Endodermal cell (in vitro differentiated cells): ENCODE data around the gene MTHFD2L. TPM values are rescaled to one million over a fixed set of nuclear protein-coding genes. Genes with fewer than 3 reads are reported as not detected.
A peak's percentile ranks its signal among the peaks of the same experiment; 100 is the strongest.

Source experiments
- DNase-seq: peaks from one replicate; pipeline ENCODE4 v3.0.0-alpha.2; 2017
- H3K27ac ChIP-seq: 2 replicates; pipeline ENCODE4 v1.5.1; 2013; ENCODE audit warnings: mild to moderate bottlenecking, low read depth, low read length, moderate library complexity
- H3K27me3 ChIP-seq: 2 replicates; pipeline ENCODE4 v1.6.1; 2013; ENCODE audit warnings: mild to moderate bottlenecking, low read length, moderate library complexity; ENCODE audit not compliant: insufficient read depth, control insufficient read depth, poor library complexity, severe bottlenecking
- H3K36me3 ChIP-seq: 2 replicates; pipeline ENCODE4 v1.7.0; 2013; ENCODE audit warnings: mild to moderate bottlenecking, low read length, moderate library complexity; ENCODE audit not compliant: control insufficient read depth, insufficient read depth
- H3K4me1 ChIP-seq: one replicate; pipeline ENCODE4 v1.7.0; 2013; ENCODE audit warnings: low read length; ENCODE audit not compliant: control insufficient read depth, insufficient read depth
- H3K4me3 ChIP-seq: 2 replicates; pipeline ENCODE4 v1.5.1; 2013; ENCODE audit warnings: mild to moderate bottlenecking, low read length, moderate library complexity
- H3K9ac ChIP-seq: 2 replicates; pipeline ENCODE4 v1.6.1; 2013; ENCODE audit warnings: mild to moderate bottlenecking, low read length, moderate library complexity; ENCODE audit not compliant: poor library complexity, severe bottlenecking; ENCODE audit errors: extremely low read depth
- H3K9me3 ChIP-seq: 2 replicates; pipeline ENCODE4 v1.6.1; 2013; ENCODE audit warnings: mild to moderate bottlenecking, low read length, moderate library complexity; ENCODE audit not compliant: control insufficient read depth
- H3K27ac Mint-ChIP-seq: 2 replicates; pipeline ENCODE4 v1.8.0; 2020; ENCODE audit warnings: mixed read lengths
- H3K27me3 Mint-ChIP-seq: 2 replicates; pipeline ENCODE4 v1.8.0; 2021; ENCODE audit warnings: mild to moderate bottlenecking, mixed read lengths; ENCODE audit not compliant: insufficient read depth
- H3K36me3 Mint-ChIP-seq: 2 replicates; pipeline ENCODE4 v1.8.0; 2020; ENCODE audit warnings: low read depth, mixed read lengths
- H3K4me1 Mint-ChIP-seq: 2 replicates; pipeline ENCODE4 v1.8.0; 2020; ENCODE audit warnings: mixed read lengths
- H3K4me3 Mint-ChIP-seq: 2 replicates; pipeline ENCODE4 v1.8.0; 2020; ENCODE audit warnings: mild to moderate bottlenecking, moderate library complexity, mixed read lengths
- H3K9me3 Mint-ChIP-seq: 2 replicates; pipeline ENCODE4 v1.8.0; 2020; ENCODE audit warnings: mild to moderate bottlenecking, mixed read lengths
- WGBS, 2 experiments: methylation state at CpG; one replicate each; pipeline versions ENCODE4 v1.1.5 to v1.1.7; 2013; ENCODE audit warnings: missing lambda C conversion rate in 2 of 2, mixed read lengths in 1 of 2; ENCODE audit not compliant: insufficient coverage in 1 of 2, insufficient read length in 1 of 2; 5-methylcytosine and 5-hydroxymethylcytosine counted together
- total RNA-seq, 2 donors: library from RNA; stranded (reverse); fragmentation: NEBNext Ultra II Directional in 1 of 2; extraction: Animal tissue kit (Norgen Biotek cat#: 25700) in 1 of 2; gene quantifications; 2 replicates in 1 of 2; 3 replicates in 1 of 2; pipeline ENCODE4 v1.2.1, GENCODE V29; 2021
- TF ChIP-seq, protein P1 (sequence below): fragments of 200-600 bp; sonication (generic); conservative IDR thresholded peaks from 2 replicates; pipeline ENCODE4 v1.5.0; 2021; ENCODE audit warnings: antibody characterized with exemption, mild to moderate bottlenecking

The MTHFD2L gene
- total RNA-seq, 2 donors from 2014 or later, result 10.4 to 11.5 TPM

DNA sequence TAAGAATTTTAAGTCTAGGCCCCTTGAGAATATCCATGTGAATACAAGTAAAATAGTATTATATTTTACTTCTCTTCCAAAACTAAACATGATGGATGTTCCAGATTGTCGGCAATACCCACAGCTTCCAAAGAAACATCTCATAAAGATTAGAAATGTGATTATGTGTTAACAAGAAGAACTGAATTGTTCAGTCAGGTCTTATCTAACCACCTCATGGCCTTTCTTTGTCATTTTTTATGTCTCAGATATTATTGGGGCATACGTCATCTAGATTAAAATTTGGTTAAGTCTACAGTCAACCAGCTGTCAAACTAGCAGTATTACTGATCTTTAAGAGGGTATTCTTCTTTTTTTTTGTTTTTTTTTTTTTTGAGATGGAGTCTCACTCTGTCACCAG is 160.4 kb downstream of the MTHFD2L start:
- Histone ChIP-seq H3K36me3 (no peaks in the 10 kb centered on the region), H3K9ac (no peak overlapping the region), H3K9me3 (no peaks in the 10 kb centered on the region), H3K4me1 (peaks cover 3% of the 10 kb centered on the region), H3K4me3 (no peak overlapping the region), H3K27me3 (peaks cover 4% of the 10 kb centered on the region), H3K27ac (no peak overlapping the region)
- Mint-ChIP-seq H3K27me3 (no peaks in the 10 kb centered on the region), H3K9me3 (no peaks in the 10 kb centered on the region), H3K4me3 (no peak overlapping the region), H3K36me3 (no peaks in the 10 kb centered on the region), H3K27ac (no peak overlapping the region), H3K4me1 (peaks cover 8% of the 10 kb centered on the region)
- DNase-seq, result no peak
- TF ChIP-seq, protein P1, sequence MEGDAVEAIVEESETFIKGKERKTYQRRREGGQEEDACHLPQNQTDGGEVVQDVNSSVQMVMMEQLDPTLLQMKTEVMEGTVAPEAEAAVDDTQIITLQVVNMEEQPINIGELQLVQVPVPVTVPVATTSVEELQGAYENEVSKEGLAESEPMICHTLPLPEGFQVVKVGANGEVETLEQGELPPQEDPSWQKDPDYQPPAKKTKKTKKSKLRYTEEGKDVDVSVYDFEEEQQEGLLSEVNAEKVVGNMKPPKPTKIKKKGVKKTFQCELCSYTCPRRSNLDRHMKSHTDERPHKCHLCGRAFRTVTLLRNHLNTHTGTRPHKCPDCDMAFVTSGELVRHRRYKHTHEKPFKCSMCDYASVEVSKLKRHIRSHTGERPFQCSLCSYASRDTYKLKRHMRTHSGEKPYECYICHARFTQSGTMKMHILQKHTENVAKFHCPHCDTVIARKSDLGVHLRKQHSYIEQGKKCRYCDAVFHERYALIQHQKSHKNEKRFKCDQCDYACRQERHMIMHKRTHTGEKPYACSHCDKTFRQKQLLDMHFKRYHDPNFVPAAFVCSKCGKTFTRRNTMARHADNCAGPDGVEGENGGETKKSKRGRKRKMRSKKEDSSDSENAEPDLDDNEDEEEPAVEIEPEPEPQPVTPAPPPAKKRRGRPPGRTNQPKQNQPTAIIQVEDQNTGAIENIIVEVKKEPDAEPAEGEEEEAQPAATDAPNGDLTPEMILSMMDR, result no peak
- 100% methylated on average over 1 of the region's 2 CpGs; no CpG with 5 or more reads in 1 of the 2 experiments for WGBS, 2 experiments

DNA sequence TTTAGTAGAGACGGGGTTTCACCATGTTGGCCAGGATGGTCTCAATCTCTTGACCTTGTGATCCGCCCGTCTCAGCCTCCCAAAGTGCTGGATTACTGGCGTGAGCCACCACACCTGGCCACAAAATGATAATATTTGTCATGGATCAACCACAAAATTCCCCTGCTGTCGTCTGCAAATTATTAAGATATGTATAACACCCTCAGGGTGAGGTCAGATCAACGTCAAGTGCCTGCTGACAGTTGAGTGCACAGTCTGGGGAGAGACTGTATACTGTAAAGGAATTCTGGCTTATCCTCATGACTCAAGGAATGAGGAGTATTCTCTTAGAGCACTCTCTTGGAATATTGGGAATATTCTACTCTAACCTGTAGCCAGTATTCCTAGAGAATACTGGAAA is 161.6 kb downstream of the MTHFD2L start:
- no peak for DNase-seq
- Mint-ChIP-seq H3K4me3 (no peak overlapping the region), H3K4me1 (peaks cover 13% of the 10 kb centered on the region), H3K27ac (no peak overlapping the region), H3K9me3 (no peaks in the 10 kb centered on the region), H3K27me3 (no peaks in the 10 kb centered on the region), H3K36me3 (no peaks in the 10 kb centered on the region)
- Histone ChIP-seq H3K4me1 (peaks cover 3% of the 10 kb centered on the region), H3K27ac (no peak overlapping the region), H3K9ac (no peak overlapping the region), H3K36me3 (no peaks in the 10 kb centered on the region), H3K9me3 (no peaks in the 10 kb centered on the region), H3K27me3 (peaks cover 9% of the 10 kb centered on the region), H3K4me3 (no peak overlapping the region)
- TF ChIP-seq, protein P1, result no peak
- 91 to 92% methylated on average over 6 of the region's 6 CpGs for WGBS, 2 experiments

DNA sequence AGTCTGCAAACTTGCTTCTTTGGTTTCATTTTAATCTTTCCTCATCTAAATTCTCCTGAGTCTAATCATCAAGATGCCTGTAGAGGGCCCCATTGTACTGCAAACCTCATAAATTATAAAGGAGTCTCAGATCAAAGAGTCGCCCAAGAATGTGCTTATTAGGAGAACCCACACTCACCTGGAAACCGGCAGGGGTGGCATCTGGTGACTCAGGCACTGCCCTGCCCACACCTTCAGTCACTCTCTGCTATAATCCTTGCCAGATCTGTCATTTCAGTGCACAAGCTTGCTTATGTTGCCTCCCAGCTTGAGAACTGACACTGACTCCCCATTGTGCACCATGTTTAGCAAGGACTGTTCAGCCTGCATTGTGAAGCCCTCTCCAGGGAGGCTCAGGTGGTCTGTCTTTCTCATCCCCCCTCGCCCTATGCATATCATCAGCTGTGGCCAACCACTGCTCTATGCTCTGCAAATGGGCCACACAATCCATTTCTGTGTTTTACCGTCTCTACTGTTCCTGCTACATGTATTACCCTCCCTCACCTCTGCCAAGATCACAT is 162.7 kb downstream of the MTHFD2L start:
- Histone ChIP-seq H3K4me1 (no peaks in the 10 kb centered on the region), H3K4me3 (no peak overlapping the region), H3K27ac (no peak overlapping the region), H3K36me3 (no peaks in the 10 kb centered on the region), H3K9ac (no peak overlapping the region), H3K9me3 (no peaks in the 10 kb centered on the region), H3K27me3 (peaks cover 9% of the 10 kb centered on the region)
- Mint-ChIP-seq H3K4me3 (no peak overlapping the region), H3K4me1 (peaks cover 14% of the 10 kb centered on the region), H3K27ac (peak overlapping the region; percentile 19), H3K36me3 (no peaks in the 10 kb centered on the region), H3K27me3 (no peaks in the 10 kb centered on the region), H3K9me3 (no peaks in the 10 kb centered on the region)
- 39 to 48% methylated on average over 4 of the region's 4 CpGs for WGBS, 2 experiments
- TF ChIP-seq, protein P1, result peak; percentile 81
- DNase-seq, result peak; percentile 84
